Measurements from ENCODE around the gene MTUS2. TPM values are rescaled to one million over a fixed set of nuclear protein-coding genes. Genes with fewer than 3 reads are reported as not detected.

Gene MTUS2
- total RNA-seq, 2 donors from 2014 or later = not detected

DNA sequence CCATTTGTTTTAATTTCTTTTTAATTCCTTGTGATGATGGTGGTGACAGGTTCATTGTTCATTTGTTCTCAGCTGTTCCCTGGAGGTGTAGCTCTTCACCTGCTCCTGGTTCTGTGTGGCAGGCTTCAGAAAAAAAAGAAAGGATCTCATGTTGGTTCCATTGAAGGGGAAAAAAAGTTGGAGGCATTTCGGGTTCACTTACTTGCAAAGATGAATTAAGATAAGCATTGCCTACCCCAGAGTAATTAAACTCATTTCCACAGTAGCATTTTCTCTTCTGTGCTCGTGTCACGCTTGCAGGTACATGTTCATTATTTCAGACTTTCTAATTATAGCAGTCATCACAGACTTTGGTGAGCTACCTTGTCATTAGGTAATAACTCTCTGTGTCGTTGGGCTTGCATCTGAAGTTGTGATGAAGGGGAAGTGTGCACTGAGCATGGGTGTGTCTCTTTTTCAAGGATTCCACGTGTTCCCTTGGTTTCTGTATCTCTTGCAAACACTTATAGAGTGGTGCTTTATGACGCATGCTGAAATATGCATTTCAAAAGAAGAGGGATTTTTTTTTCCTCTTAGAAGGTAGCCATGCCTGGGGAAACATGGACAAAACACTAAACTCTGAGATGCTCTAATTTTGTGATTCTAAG, 69.1 kb downstream of the MTUS2 start:
- no peaks in the 10 kb centered on the region for H3K36me3 Mint-ChIP-seq
- ATAC-seq (no peak), DNase-seq (ENCODE audit: low spot score in 2 of 2) (no peak)
- H3K9me3 Mint-ChIP-seq = peaks cover 0 to 2% of the 10 kb centered on the region in 2 donors
- no peak overlapping the region for H3K27ac Mint-ChIP-seq

DNA sequence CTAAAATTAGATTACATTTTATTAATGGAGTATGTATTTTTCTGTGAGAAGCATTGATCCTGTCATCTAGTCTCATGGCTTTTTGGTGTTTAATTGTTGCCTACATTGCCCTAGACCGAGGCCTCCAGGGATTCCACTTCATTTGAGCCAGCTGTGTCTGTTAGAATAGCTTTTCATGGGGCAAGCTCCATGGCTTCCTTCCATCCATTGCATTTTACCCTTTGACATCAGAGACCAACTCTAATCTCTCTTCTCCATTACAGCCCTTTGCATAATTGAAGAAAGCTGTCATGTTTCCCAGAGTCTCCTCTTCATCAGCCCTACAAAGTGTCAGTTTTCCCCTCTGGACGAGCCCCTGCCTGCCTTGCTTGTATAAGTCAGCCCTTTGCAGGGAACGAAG, 70.6 kb downstream of the MTUS2 start:
- DNase-seq (ENCODE audit: low spot score in 2 of 2) (no peak), ATAC-seq (no peak)
- no peaks in the 10 kb centered on the region for H3K36me3 Mint-ChIP-seq
- H3K27ac Mint-ChIP-seq = no peak overlapping the region
- H3K9me3 Mint-ChIP-seq = no peaks in the 10 kb centered on the region

DNA sequence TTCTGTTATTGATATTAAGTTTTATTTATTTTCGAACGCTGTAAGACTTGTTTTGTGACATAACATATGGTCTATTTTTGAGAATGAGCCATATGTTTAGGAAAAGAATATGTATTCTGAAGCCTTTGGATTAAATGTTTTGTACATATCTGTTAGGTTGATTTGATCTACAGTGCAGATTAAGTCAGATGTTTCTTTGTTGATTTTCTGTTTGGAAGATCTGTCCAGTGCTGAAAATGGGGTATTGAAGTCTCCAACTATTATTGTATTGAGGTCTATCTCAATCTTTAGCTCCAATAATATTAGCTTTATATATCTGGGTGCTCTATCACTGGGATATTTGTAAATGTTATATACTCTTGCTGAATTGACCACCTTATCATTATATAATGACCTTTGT, 97.9 kb downstream of the MTUS2 start:
- Mint-ChIP-seq H3K36me3 (peaks cover 17 to 18% of the 10 kb centered on the region in 2 donors), H3K9me3 (peaks cover 36 to 45% of the 10 kb centered on the region in 2 donors), H3K27ac (no peak overlapping the region)
- ATAC-seq = no peak
- DNase-seq (ENCODE audit: low spot score in 2 of 2) = no peak

DNA sequence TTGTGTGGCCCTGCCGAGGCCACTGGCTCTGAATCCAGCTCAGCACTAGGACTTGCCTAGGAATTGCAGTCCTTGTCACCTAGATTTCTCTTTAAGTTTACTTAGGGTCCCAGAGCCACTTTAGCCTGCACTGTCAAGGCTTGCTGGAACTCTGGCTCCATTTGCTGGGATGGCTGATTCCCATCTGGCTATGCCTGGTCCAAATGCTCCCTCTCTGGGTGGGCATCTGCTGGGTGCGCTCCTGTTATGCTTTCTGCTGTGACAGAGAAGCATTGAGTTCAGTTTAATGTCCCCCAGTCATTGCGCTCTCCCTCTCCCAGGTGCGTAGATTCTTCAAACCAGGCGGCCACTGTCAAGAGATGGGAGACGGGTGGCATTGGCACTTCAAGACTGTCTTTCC, 102.2 kb downstream of the MTUS2 start:
- Mint-ChIP-seq H3K9me3 (peaks cover 17 to 24% of the 10 kb centered on the region in 2 donors), H3K36me3 (peaks cover 6% of the 10 kb centered on the region in 2 donors), H3K27ac (no peak overlapping the region)
- ATAC-seq (no peak), DNase-seq (ENCODE audit: low spot score in 2 of 2) (no peak)

DNA sequence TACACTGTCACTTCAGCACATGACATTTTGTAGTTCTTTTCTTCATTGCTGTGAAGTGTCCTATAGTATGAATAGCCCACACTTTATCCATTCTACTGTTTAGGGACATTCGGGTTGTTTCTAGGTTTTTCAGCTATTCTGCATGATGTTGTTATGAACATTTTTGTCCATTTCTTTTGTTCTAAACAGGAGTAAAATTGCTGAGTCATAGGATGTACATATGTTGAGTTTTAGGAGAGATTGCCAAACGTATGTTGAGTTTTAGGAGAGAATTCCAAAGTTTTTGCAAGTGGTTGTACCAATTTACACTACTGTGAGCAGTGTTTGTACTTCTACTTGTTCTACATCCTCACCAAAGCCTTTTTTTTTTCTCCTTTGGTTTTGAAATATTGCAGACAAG, 115.0 kb downstream of the MTUS2 start:
- DNase-seq (ENCODE audit: low spot score in 2 of 2) (no peak), ATAC-seq (no peak)
- no peaks in the 10 kb centered on the region for H3K36me3 Mint-ChIP-seq
- H3K27ac Mint-ChIP-seq = no peak overlapping the region
- H3K9me3 Mint-ChIP-seq = peaks cover 0 to 4% of the 10 kb centered on the region in 2 donors

DNA sequence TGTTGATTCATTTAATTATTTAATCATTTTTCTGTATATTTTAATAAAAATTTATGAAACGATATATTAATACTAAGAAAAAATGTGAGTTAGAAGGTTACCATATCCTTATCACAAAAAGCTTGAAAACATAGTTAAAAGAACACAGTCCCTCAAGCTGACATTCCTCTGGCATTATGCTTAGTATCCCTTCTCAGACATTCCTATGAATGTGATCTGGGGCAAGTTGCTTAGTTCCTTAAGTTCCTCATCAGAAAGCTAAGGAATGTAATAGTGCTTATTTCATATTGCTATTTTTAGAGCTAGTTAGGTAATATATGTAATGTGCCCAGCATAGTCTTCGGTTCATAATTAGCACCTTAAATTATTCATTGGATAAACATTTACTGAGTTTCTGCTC, 122.8 kb downstream of the MTUS2 start:
- H3K9me3 Mint-ChIP-seq = no peaks in the 10 kb centered on the region
- ATAC-seq (no peak), DNase-seq (ENCODE audit: low spot score in 2 of 2) (no peak)
- H3K36me3 Mint-ChIP-seq = no peaks in the 10 kb centered on the region
- no peak overlapping the region for H3K27ac Mint-ChIP-seq

DNA sequence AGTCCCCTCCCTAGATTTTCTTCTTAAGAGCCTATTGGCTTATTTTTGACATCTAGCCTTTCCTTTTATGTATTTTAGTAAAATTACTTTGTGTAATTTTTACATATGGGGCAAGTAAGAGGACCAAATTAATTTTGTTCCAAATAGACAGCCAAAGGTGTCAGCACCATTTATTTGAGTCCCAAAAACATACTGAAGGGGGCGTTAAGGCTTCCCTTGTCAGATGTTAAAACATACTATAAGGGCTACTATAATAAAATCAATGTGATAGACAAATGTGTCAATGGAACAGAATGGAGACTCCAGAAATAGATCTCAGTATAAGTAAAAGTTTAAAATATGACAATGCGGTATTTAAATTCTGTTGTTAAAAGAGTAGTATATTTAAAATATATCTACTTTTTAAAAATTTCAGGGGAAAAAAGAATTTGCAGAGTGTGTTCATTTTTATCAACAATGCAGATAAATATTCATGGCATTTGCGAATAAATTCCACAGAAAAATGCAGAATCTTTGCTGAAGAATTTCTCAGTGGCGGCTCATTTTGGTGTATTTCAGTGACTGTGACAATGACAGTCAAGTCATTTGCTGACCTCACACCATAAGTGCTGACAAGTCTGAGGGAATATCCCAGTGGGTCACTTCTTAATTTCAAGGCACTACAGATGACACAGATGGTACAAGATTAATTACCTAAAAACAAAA, 133.7 kb downstream of the MTUS2 start:
- ATAC-seq (no peak), DNase-seq (ENCODE audit: low spot score in 2 of 2) (no peak)
- Mint-ChIP-seq H3K36me3 (peaks cover 0 to 4% of the 10 kb centered on the region in 2 donors), H3K9me3 (no peaks in the 10 kb centered on the region), H3K27ac (no peak overlapping the region)

DNA sequence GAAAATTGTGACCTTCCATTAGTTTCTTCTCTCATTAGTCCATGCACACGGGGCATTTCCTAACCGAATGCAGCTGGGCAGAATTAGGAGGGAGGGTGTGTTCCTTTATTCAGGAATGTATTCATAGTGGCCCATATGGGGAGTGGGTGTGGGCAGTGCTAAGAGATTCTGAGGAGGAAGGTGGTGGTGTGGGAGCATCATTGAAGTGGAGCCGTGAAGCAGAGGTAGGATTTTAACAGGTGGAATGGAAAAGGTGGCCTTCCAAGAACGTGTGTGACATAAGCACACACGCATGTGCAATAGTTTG, 134.2 kb downstream of the MTUS2 start:
- no peak for ATAC-seq
- Mint-ChIP-seq H3K9me3 (no peaks in the 10 kb centered on the region), H3K27ac (no peak overlapping the region), H3K36me3 (peaks cover 0 to 4% of the 10 kb centered on the region in 2 donors)
- DNase-seq (ENCODE audit: low spot score in 2 of 2) = no peak

DNA sequence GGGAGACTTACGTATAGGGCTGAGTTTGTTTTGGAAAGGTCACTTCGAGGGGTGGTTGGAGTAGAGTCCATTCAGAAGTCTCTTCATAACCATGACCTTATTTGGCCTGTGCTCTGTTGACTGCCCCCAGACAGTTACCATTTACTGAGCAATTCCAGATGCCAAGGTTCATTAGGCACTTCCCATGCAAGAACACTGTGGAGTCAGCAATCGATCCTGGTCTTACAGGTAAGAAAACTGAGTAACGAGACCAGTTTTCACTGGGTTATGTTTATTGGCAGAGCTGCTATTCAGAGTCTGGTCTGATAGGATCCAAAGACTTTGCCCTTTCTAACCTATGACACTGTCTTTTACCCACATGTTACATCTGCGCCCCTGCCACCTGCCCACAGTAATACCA, 134.7 kb downstream of the MTUS2 start:
- peaks cover 0 to 4% of the 10 kb centered on the region in 2 donors for H3K36me3 Mint-ChIP-seq
- ATAC-seq (no peak), DNase-seq (ENCODE audit: low spot score in 2 of 2) (no peak)
- H3K27ac Mint-ChIP-seq = no peak overlapping the region
- H3K9me3 Mint-ChIP-seq = no peaks in the 10 kb centered on the region

DNA sequence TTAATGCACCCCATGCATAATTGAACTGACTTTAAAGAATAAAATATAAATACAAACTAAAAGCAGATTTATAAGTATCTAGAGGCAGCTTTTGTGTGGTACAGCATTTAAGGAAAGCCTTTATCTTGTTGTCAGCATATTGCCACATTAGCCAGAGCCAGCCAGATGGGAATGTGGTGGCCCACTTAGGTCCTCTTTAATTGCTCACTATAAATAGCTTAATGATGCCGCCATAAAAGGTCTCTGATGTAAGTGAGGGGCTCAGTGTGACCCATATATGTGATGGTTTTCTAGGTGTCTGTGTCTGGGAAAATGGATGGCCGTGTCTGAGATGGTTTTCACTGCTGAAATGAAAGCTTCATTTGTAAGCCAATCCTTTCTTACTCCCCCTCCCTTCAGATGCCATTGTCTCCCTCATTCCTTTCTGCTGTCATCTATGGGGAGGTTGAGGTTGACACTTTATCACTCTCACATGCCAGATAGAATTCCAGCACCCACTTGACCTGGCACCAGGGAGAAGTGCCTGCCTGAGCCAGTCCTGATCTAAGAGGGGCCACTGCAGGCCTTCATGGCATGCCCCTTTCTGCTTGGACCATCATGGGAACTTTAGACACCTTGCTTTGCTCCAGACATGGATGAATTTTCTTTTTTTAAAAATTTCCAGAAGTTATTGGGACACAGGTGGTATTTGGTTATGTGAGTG, 135.3 kb downstream of the MTUS2 start:
- ATAC-seq = no peak
- DNase-seq (ENCODE audit: low spot score in 2 of 2) = no peak
- H3K27ac Mint-ChIP-seq = no peak overlapping the region
- H3K9me3 Mint-ChIP-seq = no peaks in the 10 kb centered on the region
- peaks cover 0 to under 1% of the 10 kb centered on the region in 2 donors for H3K36me3 Mint-ChIP-seq

DNA sequence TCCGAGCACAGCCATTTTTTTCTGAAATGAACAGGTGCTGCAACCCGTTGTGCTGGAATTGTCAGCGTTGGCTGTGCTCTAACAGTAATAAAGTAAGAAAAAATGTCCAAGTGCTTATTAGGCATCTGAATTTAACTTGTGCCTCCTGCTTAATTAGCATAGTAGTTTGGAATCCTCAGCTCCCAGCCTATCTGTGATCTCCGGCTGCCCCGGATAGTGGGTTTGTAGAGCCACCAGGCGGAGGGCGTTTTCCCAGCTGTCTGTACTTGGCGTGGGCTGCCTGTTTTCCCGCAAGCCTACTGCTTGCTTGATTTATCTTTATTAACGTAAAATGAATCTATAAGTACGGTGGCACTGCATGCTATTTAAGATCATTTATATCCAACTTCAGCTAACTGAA, 137.9 kb downstream of the MTUS2 start:
- Mint-ChIP-seq H3K27ac (no peak overlapping the region), H3K9me3 (no peaks in the 10 kb centered on the region), H3K36me3 (no peaks in the 10 kb centered on the region)
- no peak for ATAC-seq
- no peak for DNase-seq (ENCODE audit: low spot score in 2 of 2)

DNA sequence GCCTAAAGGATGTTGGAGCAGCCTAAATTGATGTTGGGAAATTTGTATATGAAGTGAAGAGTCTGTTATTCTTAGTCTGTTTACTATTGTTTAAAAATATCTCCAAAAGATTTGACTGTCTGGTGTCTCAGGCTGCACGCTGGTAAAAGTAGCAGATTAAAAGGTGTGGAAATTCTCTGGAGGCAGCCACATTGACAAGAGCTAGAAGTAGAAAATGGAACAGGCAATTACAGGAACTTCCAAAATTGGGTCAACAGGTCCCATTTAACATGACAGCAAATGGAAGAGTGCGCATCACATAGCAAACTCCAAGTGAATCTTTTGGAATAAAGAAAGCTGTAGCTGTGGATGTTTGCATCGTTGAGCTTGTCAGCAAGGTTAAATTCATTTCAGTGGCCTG, 138.3 kb downstream of the MTUS2 start:
- no peak overlapping the region for H3K27ac Mint-ChIP-seq
- DNase-seq (ENCODE audit: low spot score in 2 of 2) (no peak), ATAC-seq (no peak)
- no peaks in the 10 kb centered on the region for H3K36me3 Mint-ChIP-seq
- no peaks in the 10 kb centered on the region for H3K9me3 Mint-ChIP-seq

DNA sequence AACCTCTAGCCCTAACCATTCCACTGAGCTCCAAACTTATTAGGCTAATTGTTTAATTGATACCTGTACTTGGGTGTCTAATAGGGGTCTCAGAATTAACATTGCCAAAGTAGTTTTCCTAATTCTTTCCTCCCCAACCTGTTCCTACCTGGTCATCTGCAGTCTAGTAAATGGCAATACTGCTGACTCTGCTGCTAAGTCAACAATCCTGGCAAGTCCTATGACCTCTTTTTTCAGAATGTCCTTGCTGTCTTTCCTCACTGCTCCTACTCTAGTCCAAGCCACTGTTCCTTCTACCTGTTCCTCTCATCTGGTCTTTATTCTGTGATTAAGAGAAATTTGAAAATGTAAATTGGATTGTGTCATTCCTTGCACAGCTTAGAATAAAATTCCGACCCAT, 143.9 kb downstream of the MTUS2 start:
- H3K9me3 Mint-ChIP-seq = peaks cover 0 to 4% of the 10 kb centered on the region in 2 donors
- no peak overlapping the region for H3K27ac Mint-ChIP-seq
- H3K36me3 Mint-ChIP-seq = no peaks in the 10 kb centered on the region
- no peak for DNase-seq (ENCODE audit: low spot score in 2 of 2)
- no peak for ATAC-seq

DNA sequence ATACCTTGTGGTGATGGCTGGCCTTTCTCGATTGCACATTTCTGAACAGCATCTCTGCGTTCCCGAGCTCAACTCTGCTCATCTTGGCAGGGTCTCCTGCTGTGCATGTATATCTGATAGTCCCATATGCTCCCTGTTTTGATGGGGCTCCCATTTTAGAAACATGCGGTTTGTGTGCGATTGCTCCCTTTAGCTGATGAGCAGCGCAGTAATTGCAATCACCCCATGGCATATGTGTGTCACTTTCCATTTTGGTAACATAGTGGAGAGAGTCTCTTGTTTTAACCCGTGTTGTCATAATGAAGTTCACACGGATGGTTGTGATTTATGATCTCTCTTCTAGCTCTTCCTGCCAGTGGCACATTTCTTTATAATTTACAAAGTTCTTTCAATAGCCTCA, 144.7 kb downstream of the MTUS2 start:
- DNase-seq (ENCODE audit: low spot score in 2 of 2) = no peak

DNA sequence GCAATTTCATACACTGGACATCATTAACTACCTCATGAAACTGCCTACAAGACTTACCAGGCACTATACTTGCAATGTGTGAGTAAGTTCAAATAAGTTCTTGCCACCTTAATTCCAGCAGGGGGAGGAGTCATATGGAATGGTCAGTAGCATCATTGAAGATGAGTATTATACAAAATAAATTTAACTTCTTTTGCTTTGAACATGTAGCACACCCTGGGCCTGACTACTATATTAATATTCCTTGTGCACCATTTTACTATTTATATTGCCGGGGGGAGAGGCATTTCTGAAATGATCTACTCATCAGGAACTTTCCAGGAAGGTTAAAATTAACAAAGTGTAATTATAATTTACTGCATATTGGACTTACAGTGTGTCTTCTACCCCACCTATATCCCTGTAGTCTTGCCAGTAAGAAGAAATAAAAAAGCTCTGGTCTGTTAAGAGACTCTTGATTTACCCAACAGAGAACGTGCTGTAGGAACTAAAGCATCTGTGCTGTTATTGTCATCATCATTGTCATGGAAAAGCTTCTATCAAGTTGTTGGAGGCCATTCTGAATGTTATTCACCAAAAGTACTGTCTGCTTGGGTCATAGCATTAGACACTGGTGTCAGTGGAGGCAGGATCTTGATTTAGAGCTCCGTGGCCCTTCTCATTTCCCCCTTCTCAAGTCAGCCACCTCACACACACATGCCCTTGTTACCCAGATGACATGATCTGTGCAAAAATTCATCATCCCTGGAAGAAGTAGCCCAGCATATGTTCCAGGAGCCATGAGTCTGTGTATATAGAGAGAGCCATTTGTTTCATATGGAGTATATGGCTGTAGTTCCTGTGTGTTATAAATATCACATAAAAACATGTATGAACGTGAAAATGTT, 147.1 kb downstream of the MTUS2 start:
- peaks cover 0 to 4% of the 10 kb centered on the region in 2 donors for H3K9me3 Mint-ChIP-seq
- no peaks in the 10 kb centered on the region for H3K36me3 Mint-ChIP-seq
- no peak for ATAC-seq
- H3K27ac Mint-ChIP-seq = no peak overlapping the region
- DNase-seq (ENCODE audit: low spot score in 2 of 2) = no peak

More for the DNA sequence above, 144.7 kb downstream of the MTUS2 start:
- H3K36me3 Mint-ChIP-seq = no peaks in the 10 kb centered on the region
- ATAC-seq = no peak
- H3K27ac Mint-ChIP-seq = no peak overlapping the region
- H3K9me3 Mint-ChIP-seq = peaks cover 0 to 4% of the 10 kb centered on the region in 2 donors

DNA sequence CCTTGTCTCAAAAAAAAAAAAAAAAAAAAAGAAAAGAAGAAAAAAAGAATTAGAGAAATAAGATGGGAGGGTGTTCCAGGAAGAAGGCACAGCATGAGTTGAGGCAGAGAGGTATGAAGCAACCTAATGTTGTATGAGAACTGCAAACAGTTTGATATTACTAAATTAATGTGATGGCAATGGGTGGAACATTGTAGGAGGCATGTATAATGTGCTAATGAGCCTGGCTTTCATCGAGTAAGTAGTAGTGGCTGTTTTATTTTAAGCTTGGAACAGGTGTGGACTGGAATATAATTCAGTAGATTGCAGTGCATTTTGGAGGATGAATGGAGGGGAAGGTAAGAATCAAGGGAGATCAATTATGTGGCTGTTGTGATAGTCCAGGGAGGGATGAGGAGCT, 156.1 kb downstream of the MTUS2 start:
- no peaks in the 10 kb centered on the region for H3K36me3 Mint-ChIP-seq
- no peak for ATAC-seq
- no peaks in the 10 kb centered on the region for H3K9me3 Mint-ChIP-seq
- no peak for DNase-seq (ENCODE audit: low spot score in 2 of 2)
- no peak overlapping the region for H3K27ac Mint-ChIP-seq

DNA sequence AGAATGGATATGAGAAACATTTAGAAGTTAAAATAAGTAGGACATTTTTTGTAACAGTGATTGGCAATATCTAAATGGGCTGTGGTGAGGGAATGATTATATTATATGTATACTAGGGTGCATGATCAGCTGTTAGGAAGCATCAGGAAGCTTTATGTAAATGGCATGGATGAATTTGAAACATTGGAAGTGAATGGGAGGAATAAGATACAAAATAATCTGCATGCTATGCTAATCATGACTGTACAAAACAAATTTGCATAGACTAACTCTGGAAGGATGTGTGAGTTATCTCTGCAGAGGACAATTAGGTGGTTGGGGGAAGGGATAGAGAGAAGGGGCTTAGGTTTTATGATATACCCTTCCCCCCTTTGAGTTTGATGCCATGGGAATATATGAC, 156.5 kb downstream of the MTUS2 start:
- H3K9me3 Mint-ChIP-seq = no peaks in the 10 kb centered on the region
- H3K36me3 Mint-ChIP-seq = no peaks in the 10 kb centered on the region
- H3K27ac Mint-ChIP-seq = no peak overlapping the region
- no peak for DNase-seq (ENCODE audit: low spot score in 2 of 2)
- ATAC-seq = no peak
